ENCODE results near the gene NETO2. TPM values are rescaled to one million over a fixed set of nuclear protein-coding genes. Genes with fewer than 3 reads are reported as not detected.

NETO2 gene
- total RNA-seq, 1 experiment from 2014 or later: 38.2 TPM

- Histone ChIP-seq H3K4me1 (ENCODE audit: control insufficient read depth, insufficient read depth, low read length) (peaks cover 3% of the 10 kb centered on the region), H3K4me3 (ENCODE audit: low read depth in 2 of 2, low read length in 2 of 2) (no peak overlapping the region), H3K27me3 (ENCODE audit: control insufficient read depth, insufficient read depth, low read length) (no peaks in the 10 kb centered on the region), H3K27ac (ENCODE audit: low read length) (peak overlapping the region; percentile 8; the same call in 1 of the 2 replicates), H3K9me3 (ENCODE audit: control insufficient read depth, insufficient read depth, low read depth, low read length) (no peaks in the 10 kb centered on the region), H3K36me3 (ENCODE audit: control insufficient read depth, insufficient read depth, low read length) (no peaks in the 10 kb centered on the region; the same call in 1 of the 2 replicates)
- BruUV-seq (replicated peaks): no TSS peak
- ChIA-PET POLR2A (no interaction called here), CTCF (no interaction called here)
- ATAC-seq (no peak), DNase-seq (ENCODE audit: low read depth, low spot score) (no peak)
- TF ChIP-seq POLR2AphosphoS5 (IDR thresholded peaks at IDR 0.05; ENCODE audit: low read depth, low read length) (no peak), CTCF (IDR thresholded peaks at IDR 0.05) (no peak), TCF7L2 (IDR thresholded peaks at IDR 0.05; ENCODE audit: low read depth, low read length) (no peak), REST (IDR thresholded peaks at IDR 0.05; ENCODE audit: insufficient read depth in 1 of 2, low read depth in 2 of 2, low read length in 1 of 2) (no peak), SIN3A (IDR thresholded peaks at IDR 0.05; ENCODE audit: borderline replicate concordance, insufficient read depth, low read depth, low read length) (no peak)
- in situ Hi-C loops (cut with HindIII; ENCODE audit: low pct_unique_long_range_greater_than_20kb, low sequenced_read_pairs) (no loop called here), intact Hi-C loops (cut with micrococcal nuclease; ENCODE audit: unreplicated experiment) (no loop called here)
Observed at GRCh38 chr16:47129755-47130435, 13.8 kb downstream of the NETO2 start.

GRCh38 chr16:47127541-47127940 lies 16.2 kb downstream of the NETO2 start:
- CTCF ChIA-PET: no interaction called here
- no TSS peak for BruUV-seq (replicated peaks)
- H3K36me3 ChIP-seq (ENCODE audit: control insufficient read depth, insufficient read depth, low read length): no peaks in the 10 kb centered on the region; the same call in 1 of the 2 replicates
- DNase-seq (ENCODE audit: low read depth, low spot score) (no peak), ATAC-seq (no peak)
- H3K4me1 ChIP-seq (ENCODE audit: control insufficient read depth, insufficient read depth, low read length): peaks cover 3% of the 10 kb centered on the region
- POLR2A ChIA-PET: interaction anchor here (0.7 kb wide), 1 partner anchor 450 kb away, joined by 3 read pairs; no protein-coding TSS in a partner anchor
- in situ Hi-C loops (cut with HindIII; ENCODE audit: low pct_unique_long_range_greater_than_20kb, low sequenced_read_pairs) (no loop called here), intact Hi-C loops (cut with micrococcal nuclease; ENCODE audit: unreplicated experiment) (no loop called here)
- TF ChIP-seq CTCF (IDR thresholded peaks at IDR 0.05): no peak
- TF ChIP-seq SIN3A (IDR thresholded peaks at IDR 0.05; ENCODE audit: borderline replicate concordance, insufficient read depth, low read depth, low read length): no peak
- no peak for TF ChIP-seq TCF7L2 (IDR thresholded peaks at IDR 0.05; ENCODE audit: low read depth, low read length)
- TF ChIP-seq POLR2AphosphoS5 (IDR thresholded peaks at IDR 0.05; ENCODE audit: low read depth, low read length): no peak
- TF ChIP-seq REST (IDR thresholded peaks at IDR 0.05; ENCODE audit: insufficient read depth in 1 of 2, low read depth in 2 of 2, low read length in 1 of 2): no peak
- H3K27me3 ChIP-seq (ENCODE audit: control insufficient read depth, insufficient read depth, low read length): no peaks in the 10 kb centered on the region
- H3K27ac ChIP-seq (ENCODE audit: low read length): no peak overlapping the region
- no peaks in the 10 kb centered on the region for H3K9me3 ChIP-seq (ENCODE audit: control insufficient read depth, insufficient read depth, low read depth, low read length)
- no peak overlapping the region for H3K4me3 ChIP-seq (ENCODE audit: low read depth in 2 of 2, low read length in 2 of 2)
